ENCODE measurements around the gene GPR31.

DNA sequence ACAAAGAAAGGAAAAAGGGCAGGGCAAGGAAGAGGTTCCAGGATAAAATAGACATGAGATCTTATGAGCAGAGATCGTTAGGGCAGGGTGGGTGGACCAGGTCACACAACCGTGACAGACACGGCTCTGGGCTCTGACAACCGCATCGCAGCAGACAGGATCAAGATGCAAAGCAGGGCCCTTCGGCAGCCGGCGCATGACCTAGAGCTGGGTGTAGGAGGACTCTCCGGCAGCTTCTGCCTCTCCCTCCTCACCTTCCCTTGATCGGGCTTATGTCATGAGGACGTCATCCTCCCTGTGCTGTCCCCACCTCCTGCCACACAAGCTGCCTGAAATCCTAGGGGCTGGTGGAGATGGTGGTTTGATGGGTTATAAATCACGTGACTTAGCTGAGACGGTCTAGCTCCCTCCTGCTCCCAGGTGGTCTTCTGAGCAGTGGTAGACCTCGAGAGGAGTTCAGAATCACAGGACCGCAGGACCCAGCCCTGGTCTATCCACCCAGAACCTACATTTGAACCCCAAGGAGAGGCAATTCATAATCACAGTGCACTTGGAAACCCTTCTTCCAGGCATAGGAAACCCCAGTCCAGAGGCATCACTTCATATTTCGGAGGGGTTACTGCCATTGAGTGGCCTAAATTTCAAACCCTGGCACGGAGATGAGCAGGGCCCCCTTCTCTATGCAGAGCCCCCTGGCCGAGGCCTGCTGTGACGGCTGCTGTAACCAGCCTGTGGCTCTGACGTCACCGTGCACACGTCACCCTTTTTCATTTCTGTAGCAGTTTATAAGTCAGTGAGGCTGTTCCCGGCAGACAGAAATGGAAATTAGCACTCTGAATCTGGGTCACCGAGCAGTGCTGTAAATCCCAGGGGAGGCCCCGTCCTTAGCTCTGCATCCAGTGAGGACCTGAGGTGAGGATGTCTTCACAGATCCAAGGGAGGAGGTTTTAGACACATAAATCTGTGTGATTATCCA lies 43.6 kb downstream of the GPR31 start:
- TF ChIP-seq, protein P1, sequence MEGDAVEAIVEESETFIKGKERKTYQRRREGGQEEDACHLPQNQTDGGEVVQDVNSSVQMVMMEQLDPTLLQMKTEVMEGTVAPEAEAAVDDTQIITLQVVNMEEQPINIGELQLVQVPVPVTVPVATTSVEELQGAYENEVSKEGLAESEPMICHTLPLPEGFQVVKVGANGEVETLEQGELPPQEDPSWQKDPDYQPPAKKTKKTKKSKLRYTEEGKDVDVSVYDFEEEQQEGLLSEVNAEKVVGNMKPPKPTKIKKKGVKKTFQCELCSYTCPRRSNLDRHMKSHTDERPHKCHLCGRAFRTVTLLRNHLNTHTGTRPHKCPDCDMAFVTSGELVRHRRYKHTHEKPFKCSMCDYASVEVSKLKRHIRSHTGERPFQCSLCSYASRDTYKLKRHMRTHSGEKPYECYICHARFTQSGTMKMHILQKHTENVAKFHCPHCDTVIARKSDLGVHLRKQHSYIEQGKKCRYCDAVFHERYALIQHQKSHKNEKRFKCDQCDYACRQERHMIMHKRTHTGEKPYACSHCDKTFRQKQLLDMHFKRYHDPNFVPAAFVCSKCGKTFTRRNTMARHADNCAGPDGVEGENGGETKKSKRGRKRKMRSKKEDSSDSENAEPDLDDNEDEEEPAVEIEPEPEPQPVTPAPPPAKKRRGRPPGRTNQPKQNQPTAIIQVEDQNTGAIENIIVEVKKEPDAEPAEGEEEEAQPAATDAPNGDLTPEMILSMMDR (conservative IDR thresholded peaks at IDR 0.05 in 1 of 2, IDR thresholded peaks at IDR 0.05 in 1 of 2; ENCODE audit: low read depth in 1 of 2, low read length in 2 of 2): no peak
- TF ChIP-seq EZH2 (IDR thresholded peaks at IDR 0.05; ENCODE audit: low read length, missing control alignments): no peak

Data from fibroblast of lung (primary cell).